Fibroblast of upper back skin (primary cell): ENCODE data around the gene CLEC19A.

Experiments used
- DNase-seq: peaks from one replicate; pipeline ENCODE4 v3.0.0-alpha.2; 2013

The CLEC19A gene

DNA sequence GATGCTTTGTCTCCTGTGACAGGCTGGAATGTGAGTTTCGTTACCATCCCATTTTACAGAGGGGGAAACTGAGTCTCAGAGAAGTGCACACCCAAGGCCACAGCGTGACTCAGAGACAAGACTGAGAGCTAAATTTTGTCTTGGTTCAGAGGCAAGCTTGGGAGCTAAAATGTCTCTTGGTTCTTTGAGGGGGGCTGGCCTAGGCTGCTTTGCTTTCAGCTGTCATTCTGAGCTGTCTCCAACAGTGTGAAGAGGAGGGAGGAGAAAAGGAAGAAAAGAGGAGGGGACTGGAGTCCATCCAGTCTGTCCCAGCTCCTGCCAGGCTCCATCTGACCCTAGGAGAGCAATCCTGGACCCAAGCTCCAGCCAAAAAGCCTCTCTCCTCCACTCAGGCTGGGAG is at the start of gene CLEC19A:
CLEC19A (plus strand) TSS at position 301 of the 400 bp plus-strand sequence. CDS start 121 bp downstream, outside the sequence.
- DNase-seq = no peak

DNA sequence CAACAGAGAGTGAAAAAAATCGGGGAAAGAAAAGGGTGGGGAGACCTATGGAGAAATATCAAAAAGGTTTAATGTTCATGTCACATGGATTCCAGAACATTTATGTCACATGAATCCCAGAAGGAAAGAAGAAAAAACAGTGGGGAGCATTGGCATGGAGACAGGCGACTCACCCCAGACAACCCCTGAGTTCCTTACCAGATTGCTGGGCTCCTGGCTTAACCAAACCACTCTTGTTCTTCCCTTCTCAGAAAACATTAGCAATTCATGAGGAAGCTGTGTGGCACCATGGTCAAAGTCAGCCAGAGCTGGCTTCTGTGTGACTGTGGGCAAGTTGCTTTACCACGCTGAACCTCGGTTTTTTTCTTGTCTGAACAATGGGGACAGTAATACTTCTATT is 49.6 kb upstream of the CLEC19A start:
- DNase-seq = no peak

DNA sequence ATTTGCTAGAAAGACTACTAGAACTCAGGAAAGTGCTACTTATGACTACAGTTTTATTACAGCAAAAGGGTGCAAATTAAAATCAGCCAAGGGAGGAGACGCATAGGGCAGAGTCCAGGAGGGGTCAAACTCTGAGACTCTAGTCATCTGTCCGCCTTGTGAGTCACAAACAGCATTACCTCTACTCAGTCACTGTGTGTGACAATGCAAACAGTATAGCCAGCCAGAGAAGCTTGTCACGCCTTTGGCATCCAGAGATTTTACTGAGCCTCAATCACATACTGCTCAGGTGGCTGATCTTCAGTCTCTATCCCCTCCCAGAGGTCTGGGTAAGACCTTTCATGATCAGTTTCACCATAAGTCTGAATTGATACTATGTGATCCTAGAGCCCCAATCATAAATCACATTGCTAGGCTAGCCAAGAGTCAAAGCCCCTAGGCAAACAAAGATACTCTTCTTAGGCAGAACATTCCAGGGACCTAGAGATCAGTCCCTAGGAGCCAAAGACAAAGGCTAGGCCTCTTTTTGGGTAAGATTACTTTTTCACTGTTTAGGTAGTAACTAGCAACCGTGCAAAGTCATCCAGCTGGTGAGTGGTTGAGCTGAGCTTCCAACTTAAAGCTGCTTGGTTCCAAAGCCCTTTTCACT is 48.8 kb upstream of the CLEC19A start:
- DNase-seq = no peak

DNA sequence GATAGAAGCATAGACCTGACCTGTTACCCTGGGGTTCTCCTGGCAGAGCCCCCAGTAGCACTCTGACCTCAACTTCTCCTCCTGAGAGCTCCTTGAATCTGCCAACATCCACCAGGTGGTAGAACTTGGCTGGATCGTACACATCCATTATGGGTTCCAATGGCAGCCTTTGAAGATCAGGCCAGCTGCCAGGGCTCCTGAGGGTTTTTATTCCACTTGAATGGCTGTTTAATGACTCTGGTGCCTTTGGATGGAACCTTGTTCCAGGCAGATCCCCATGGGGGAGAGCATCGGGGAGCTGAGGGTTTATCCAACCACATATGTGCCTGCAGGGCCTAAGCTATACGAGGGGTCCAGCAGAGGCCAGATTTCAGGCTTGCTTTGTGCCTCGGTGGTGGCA is 47.1 kb upstream of the CLEC19A start:
- DNase-seq = no peak

DNA sequence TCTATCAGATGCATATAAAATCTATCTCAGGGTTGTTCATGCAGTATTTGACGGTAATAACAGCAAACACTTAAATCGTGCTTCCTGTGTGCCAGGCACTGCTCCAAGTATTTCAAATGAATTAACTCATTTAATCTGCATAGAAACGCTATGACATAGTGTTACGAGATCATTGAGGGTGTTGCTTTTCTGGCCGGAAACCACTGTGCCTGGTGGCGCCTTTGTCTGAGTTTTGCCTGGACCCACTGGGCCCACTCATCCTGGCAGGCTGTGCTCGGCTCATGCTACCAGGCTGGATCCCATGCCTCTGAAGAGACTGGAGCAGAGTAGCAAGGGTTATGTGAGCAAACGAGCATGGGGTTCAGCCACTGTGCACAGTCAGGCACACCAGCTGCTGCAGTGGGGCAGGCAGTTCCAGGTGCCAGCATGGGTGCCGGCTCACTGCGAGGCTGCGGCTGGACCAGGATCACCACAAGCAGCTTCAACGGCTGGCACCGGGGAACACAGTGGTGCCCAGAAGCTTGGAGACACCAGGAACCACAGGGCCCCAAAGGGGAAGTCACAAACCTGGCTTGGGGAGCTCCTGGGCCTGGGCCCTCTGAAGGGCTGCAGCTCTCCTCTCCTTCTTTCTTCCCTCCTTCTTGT is 45.9 kb upstream of the CLEC19A start:
- no peak for DNase-seq

DNA sequence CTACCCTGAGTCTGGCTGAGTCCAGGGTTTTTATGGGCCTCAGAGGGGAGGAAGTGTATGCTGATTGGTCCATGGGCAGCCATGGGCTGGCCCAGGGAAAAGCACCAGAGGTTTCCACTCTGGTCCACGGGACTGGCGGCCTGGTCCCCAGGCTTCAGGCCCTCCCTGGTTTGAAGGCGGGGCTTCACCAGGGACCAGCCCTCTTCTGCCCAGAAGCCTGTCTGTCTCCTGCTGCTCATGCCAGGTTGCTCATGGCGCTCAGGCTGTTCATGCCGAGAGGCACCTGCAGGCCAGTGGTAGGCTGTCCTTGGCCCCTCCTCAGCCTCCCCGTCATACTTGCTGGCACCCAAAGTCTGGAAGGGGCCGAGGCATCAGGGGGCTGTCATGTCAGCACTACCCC is 45.0 kb upstream of the CLEC19A start:
- DNase-seq = no peak

DNA sequence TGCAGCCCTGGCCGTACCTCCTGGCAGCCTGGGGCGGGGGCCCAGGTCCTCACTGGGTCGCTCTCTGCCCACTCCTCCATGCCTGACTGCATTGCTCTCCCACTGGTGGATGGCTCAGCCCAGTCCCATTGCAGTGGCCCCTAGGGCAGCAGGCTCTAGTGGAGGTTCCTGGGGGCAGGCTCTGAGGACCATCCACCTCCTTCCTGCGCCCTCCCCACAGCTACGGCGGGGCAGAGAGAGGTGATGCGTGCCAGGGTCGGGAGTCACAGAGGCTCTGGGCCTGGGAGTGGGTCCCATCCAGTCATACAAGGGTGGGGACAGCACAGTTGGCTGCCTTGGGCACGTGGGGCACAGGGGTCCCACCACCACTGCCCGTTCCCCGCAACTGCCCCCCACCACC is 44.0 kb upstream of the CLEC19A start:
- DNase-seq = no peak

DNA sequence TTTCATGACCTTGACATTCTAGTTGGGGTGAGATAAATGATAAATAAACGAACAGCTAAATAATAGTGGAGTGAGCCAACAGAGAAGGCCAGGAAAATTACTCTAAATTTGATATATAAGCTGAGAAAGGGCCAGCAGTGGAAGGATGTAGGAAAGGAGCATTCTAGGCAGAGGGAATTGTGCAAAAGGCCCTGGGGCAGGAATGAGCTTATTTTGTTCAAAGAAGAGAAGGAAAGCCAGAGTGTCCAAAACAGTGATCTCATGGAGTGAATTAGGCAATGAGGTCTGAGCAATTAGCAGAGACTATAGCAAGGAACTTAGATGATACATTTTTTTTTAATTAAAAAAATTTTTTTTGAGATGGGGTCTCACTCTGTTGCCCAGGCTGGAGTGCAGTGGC is 43.3 kb upstream of the CLEC19A start:
- no peak for DNase-seq

DNA sequence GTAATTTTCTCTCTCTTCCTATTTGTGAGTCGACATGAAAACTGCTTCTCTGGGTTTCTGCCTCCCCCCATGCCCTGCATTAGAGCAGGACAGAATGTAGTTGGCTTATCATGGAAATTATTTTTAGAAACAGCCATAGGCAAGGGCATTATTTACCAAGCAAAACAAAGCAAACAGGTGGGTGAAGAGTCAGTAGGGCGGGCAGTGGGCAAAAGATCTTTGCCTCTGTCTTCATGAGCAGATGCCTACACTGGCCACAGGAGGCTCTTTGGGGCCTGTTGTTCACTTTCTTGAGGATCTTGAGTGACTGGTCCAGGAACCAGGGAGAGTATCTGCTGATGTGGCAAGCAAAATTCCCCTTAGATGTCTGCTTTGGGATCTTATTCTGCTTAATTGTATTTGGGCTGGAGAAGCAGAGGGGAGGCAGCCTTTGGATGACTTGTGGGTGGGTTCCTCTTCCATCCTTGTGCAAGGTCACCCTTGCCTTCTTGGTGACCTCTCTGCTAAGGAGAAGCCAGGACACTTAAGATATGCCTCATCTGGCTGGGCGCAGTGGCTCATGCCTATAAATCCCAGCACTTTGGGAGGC is 42.5 kb upstream of the CLEC19A start:
- no peak for DNase-seq

DNA sequence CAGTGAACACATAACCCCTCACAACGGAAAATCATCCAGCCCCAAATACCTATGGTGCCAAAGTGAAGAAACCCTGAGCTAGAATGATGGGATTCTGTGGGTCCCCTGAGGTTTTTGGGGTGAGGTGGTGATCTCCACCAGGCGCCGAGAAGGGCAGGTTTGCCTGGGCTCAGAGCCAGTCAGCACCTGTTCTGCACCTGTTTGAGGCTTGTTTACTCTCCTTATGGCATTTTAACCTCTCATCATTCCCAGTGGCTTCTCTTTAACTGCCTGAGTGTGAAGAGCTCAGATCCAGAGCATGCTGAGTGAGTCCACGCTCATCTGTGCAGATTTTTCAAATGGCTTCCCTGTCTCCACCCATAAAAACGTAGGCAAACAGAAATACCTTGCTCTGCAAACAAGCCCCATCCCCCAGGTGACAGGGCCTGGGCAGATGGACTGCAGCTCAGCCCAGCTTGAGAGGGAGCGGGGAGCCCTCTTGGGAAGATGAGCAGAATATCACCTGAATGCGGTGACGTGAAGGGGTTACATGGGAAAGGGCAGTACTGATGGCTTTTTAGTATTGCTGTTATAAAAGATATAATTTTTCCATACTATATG is 40.1 kb upstream of the CLEC19A start:
- no peak for DNase-seq

DNA sequence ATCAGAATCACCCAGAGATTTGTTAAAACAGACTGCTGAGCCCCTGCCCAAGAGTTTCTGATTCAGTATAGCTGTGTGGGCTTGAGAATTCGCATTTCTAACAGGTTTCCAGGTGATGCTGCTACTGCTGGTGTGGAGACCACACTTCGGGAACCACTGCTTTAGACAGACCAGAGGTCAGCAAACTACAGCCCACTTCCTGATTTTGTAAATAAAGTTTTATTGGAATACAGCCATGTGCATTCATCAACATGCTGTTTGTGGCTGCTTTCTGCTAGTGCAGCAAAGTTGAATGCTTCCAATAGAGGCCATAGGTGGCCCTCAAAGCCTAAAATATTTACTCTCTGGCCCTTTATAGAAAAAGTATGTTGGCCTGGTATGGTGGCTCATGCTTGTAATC is 32.6 kb upstream of the CLEC19A start:
- DNase-seq = no peak

DNA sequence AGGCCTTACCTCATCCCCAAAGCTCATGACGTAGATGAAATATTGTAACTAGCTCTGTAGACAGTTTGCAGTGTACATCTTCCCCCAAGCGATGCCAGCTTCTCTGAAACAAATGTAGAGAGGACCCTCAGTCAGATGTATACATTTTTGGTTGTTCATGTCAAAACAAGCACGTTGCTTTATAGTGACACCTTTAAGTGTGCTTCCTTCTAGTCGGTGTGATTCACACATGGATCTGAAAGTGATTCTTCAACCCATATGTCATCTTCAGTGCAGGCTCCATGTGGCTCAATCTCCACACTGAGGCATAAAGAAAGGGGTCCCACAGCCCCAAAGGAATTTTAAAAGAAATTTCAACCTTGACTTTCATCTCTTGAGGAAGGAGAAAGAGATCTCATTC is 30.9 kb upstream of the CLEC19A start:
- no peak for DNase-seq

DNA sequence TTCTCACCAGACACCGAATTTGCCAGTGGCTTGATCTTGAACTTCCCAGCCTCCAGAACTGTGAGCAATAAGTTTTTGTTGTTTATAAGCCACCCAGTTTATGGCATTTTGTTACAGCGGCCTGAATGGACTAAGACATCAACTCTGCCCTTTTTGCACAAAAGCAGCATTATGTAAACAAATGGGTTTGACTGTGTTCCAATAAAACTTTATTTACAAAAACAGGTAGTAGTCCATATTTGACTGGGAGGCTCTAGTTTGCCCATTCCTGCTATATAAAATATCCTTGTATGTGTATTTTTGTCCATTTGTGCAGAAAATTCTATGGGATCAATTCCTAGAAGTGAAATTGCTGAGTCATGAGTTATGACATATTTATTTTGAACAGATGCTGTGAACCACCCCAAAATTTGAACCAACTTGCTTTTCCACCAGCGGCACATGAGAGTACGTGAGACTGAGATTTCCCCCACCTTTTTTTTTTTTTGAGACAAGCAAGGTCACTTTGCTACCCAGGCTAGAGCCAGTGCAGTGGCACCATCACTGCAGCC is 21.3 kb upstream of the CLEC19A start:
- no peak for DNase-seq

DNA sequence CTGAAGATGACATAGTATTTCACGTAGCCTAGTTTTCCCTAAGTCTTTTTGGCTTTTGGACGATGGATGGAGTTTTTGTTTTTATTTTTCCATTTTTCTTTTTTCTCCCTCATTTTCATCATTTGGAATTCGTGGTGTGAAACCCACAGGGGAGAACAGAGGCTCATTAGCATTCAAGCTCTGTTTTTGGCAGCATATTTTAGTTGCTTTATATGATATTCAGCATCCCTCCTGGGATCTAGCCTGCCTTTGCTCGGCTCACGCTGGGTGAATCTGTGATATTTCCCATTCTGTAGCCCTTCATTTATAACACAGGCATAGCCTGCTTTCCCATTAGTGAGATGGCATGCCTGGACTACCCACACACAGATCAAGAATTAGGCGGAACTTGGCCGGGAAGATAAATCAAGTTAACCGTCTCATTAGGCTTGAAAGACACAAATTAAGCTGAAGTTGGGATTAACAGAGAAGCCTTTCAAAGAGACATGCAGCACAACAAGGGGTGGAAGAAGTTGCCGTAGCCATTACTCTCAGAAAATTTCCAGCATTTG is 20.1 kb upstream of the CLEC19A start:
- no peak for DNase-seq

DNA sequence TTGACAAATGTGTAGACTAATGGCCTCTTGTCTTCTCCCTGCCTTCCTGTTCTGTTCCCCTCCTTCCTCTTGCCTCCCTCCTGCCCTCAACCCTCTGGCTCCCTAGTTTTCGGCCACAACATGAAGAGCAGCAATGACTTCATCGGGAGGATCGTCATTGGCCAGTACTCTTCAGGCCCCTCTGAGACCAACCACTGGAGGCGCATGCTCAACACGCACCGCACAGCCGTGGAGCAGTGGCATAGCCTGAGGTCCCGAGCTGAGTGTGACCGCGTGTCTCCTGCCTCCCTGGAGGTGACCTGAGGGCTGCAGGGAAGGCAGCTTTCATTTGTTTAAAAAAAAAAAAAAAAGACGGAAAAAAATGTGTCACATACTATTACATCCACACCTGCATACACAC is 18.8 kb upstream of the CLEC19A start:
- no peak for DNase-seq

DNA sequence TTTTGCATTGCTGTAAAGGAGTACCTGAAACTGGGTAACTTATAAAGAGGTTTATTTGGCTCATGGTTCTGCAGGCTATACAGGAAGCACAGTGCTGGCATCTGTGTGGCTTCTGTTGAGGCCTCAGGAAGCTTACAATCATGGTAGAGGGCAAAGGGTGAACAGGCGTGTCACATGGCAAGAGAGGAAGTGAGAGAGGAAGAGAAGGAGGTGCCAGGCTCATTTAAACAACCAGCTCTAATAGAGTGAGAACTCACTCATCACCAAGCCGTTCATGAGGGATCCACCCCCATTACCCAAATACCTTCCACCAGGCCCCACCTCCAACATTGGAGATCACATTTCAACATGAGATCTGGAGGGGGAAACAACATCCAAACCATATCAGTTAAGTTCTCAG is 16.4 kb upstream of the CLEC19A start:
- DNase-seq = no peak

DNA sequence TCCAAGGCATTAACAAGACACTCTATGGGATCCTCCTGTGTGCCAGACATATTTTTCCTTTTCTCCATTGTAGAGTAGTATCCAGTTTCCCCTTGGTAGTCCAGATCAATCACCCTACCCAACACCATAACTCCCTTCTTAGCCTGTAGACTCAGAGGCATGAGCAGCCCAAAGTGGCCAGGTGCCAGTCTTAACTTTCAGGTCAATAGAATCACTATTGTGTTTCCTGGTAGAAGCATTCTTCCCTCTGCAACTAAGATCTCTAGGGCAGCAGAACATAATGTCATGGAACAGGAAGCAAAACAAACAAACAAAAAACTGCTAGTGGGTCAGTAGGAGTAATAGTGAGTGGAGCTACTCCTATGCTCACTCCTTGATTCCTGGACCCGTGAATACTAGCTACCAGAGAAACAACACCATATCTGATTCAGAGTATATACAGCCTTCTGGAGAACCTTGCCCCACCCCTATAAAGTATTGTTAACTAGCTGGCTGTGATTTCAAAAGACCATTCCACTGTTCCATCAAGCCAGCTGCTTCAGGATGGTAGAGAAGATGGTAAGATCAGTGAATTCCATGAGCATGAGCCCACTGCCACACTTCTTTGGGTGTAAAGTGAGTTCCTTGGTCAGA is 11.2 kb upstream of the CLEC19A start:
- no peak for DNase-seq

DNA sequence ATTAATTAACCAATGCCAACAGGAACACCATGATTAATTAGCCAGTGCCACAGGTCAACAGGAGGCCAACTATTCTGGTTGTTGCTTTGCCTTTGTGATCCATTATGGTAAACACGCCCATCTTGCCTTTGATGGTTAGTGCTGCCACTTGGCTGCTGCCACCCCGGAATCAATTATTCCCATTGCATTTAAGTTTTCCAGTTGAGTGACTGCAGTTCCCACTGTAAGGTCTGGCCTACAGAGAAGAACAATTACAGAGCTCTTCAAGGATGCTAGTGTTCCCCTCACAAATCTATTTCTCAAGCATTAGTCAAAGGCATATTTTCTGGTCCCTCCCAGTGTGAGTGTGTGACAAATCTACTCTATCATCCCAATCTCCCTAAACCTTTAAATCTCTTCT is 7.1 kb upstream of the CLEC19A start:
- no peak for DNase-seq

DNA sequence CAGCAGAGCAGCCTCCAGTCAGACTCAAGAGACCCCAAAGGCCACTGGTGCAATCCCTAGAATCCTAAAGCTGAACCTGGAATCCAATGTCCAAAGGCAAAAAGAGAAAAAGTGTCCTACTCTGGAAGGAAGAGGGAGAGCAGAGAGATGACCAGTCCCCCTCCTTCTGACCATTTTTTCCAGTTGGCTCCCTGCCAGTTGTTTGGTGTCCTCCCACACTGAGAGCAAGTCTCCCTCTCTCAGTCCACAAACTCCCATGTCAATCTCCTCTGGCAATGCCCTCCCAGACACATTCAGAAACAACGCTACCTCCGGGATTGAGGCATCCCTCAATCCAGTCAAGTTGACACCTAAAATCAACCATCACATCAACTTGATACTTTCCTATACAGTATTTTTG is 4.3 kb upstream of the CLEC19A start:
- DNase-seq = no peak

DNA sequence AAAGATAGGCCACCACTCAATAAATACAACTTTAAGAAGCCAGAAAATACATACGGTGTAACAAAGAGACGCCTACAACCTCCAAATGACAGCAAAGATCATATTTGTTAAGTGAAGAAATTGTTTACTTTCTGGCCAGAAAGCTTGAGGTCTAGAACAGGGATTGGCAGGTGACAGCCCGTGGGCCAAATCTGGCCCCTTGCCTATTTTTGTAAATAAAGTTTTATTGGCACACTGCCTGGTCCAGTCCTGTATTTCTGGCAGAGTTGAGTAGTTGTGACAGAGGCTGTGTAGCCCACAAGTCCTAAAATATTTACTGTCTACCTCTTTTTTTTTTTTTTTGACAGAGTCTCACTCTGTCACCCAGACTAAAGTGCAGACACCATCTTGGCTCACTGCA is 3.4 kb upstream of the CLEC19A start:
- no peak for DNase-seq

DNA sequence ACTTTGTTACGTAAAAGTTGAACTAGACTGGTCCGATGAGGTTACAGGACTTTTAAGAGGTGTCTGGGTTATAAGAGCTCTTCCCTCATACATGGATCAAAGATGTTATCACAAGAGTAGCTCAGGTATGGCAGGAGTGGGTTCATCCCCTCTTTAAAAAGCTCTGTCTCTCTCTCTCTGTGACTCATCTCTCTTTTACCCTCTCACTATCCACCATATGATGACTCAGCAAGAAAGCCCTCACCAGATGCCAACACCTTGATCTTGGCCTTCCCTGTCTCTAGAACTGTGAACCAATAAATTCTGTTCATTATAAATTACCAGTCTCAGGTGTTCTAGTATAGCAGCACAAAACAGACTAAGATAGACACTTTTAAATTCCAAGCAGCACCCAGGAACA is 1.9 kb upstream of the CLEC19A start:
- DNase-seq = no peak

DNA sequence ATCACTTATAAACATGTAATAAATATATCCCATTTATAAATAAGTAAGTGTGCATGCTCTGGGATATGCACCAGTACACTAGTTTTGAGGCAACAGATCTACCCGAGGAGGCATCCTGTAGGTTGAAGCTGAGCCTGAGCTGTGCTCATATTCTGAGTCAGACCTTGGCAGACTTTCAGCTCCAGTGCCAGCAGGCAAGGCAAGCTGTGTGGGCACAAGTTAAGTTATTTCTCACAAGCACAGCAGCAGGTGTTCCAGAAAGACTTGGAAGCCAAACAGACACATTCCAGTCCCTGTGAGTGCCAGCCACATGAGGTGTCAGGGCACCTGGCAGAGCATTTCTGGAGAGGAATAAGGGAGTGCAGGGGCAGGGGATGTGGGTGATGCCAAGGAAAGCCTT is 1.3 kb upstream of the CLEC19A start:
- DNase-seq = no peak

DNA sequence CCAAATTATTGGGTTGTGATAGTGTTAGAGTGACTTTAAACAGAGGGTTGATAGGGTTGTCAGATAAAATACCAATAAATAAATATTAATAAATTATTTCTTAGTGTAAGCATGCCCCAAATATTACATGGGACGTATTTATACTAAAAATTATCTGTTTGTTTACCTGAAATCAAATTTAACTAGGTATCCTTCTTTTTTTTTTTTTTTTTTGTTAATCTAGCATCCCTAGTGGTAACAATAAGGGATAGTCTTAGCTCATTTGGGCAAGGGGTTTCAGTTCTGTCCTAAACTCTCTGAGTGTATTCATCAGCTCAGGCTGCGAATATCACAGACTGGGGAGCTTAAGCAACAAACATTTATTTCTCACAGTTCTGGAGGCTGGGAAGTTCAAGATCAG is 1.3 kb downstream of the CLEC19A start:
- no peak for DNase-seq
